WI38 (cell line): ENCODE data around the gene FBXO15.
A peak's percentile ranks its signal among the peaks of the same experiment; 100 is the strongest.

Source experiments
- H3K4me3 ChIP-seq: 2 replicates; pipeline ENCODE4 v1.5.1; 2011; ENCODE audit warnings: low read depth, mild to moderate bottlenecking, control low read depth, low read length
- CTCF ChIP-seq: IDR thresholded peaks from 2 replicates; pipeline ENCODE4 v1.5.1; 2012; ENCODE audit warnings: low read depth, mild to moderate bottlenecking, control low read depth, low read length

Gene FBXO15

GRCh38 chr18:74116633-74117554 lies 30.7 kb downstream of the FBXO15 start:
- peak; percentile 58 for TF ChIP-seq CTCF

GRCh38 chr18:74115046-74115445 lies 32.6 kb downstream of the FBXO15 start:
- H3K4me3 ChIP-seq: no peak overlapping the region
- no peak for TF ChIP-seq CTCF

More at GRCh38 chr18:74116633-74117554, 30.7 kb downstream of the FBXO15 start:
- no peak overlapping the region for H3K4me3 ChIP-seq

GRCh38 chr18:74114116-74114515 lies 33.5 kb downstream of the FBXO15 start:
- no peak for TF ChIP-seq CTCF
- H3K4me3 ChIP-seq: no peak overlapping the region

- H3K4me3 ChIP-seq: no peak overlapping the region
- TF ChIP-seq CTCF: no peak
Observed at GRCh38 chr18:74113711-74114110, 33.9 kb downstream of the FBXO15 start.

- no peak for TF ChIP-seq CTCF
- H3K4me3 ChIP-seq: no peak overlapping the region
Observed at GRCh38 chr18:74110976-74111375, 36.7 kb downstream of the FBXO15 start.

- no peak for TF ChIP-seq CTCF
- H3K4me3 ChIP-seq: no peak overlapping the region
Observed at GRCh38 chr18:74110149-74110548, 37.5 kb downstream of the FBXO15 start.

- H3K4me3 ChIP-seq: no peak overlapping the region
- no peak for TF ChIP-seq CTCF
Observed at GRCh38 chr18:74108460-74108859, 39.2 kb downstream of the FBXO15 start.
